Astrocyte of the cerebellum (primary cell): Measurements from ENCODE around the gene VARS2.
"Not testable (repeated sequence)": the region's sequence is repeated elsewhere in the genome, so short reads cannot be mapped to it uniquely, and the experiment has no call there.

ENCODE experiments used
- DNase-seq: peaks from one replicate; pipeline ENCODE4 v3.0.0-alpha.2; 2011; ENCODE audit warnings: low read depth
- H3K4me3 ChIP-seq: 2 replicates; pipeline ENCODE4 v1.5.1; 2011; ENCODE audit warnings: mild to moderate bottlenecking, low read depth, low read length, moderate library complexity
- CTCF ChIP-seq: IDR thresholded peaks from 2 replicates; pipeline ENCODE4 v1.5.1; 2012; ENCODE audit warnings: low read length, low read depth, moderate library complexity, mild to moderate bottlenecking; ENCODE audit errors: missing control alignments
- in situ Hi-C: cut with HindIII; loops from 2 replicates; pipeline ENCODE4 v1.10.0; 2017; ENCODE audit warnings: low sequenced_read_pairs

VARS2 gene

GRCh38 chr6:30917487-30917886 lies 3.4 kb downstream of the VARS2 start:
- no peak for TF ChIP-seq CTCF
- no peak for DNase-seq
- H3K4me3 ChIP-seq = no peak overlapping the region
- in situ Hi-C loops = loop anchor here (5.0 kb wide), 1 partner anchor 155 kb away; no protein-coding TSS in a partner anchor

- in situ Hi-C loops = loop anchor here (5.0 kb wide), 1 partner anchor 154 kb away; no protein-coding TSS in a partner anchor
- H3K4me3 ChIP-seq = no peak overlapping the region
- DNase-seq = no peak
- no peak for TF ChIP-seq CTCF
These were observed 4.6 kb downstream of the VARS2 start for GRCh38 chr6:30918670-30919069.

- H3K4me3 ChIP-seq = no peak overlapping the region
- TF ChIP-seq CTCF = no peak
- DNase-seq = no peak
- in situ Hi-C loops = no loop called here
These were observed 8.4 kb downstream of the VARS2 start for GRCh38 chr6:30922447-30922852.

- in situ Hi-C loops, DNase-seq, H3K4me3 ChIP-seq: not testable (repeated sequence)
These were observed 10.1 kb downstream of the VARS2 start for GRCh38 chr6:30924040-30924627.

- in situ Hi-C loops = no loop called here
- TF ChIP-seq CTCF = no peak
- DNase-seq = no peak
- no peak overlapping the region for H3K4me3 ChIP-seq
These were observed 12.6 kb downstream of the VARS2 start for GRCh38 chr6:30926644-30927043.

- in situ Hi-C loops, DNase-seq, H3K4me3 ChIP-seq: not testable (repeated sequence)
These were observed 13.0 kb downstream of the VARS2 start for GRCh38 chr6:30927080-30927479.

- DNase-seq = no peak
- in situ Hi-C loops = no loop called here
- TF ChIP-seq CTCF = no peak
- no peak overlapping the region for H3K4me3 ChIP-seq
These were observed 14.6 kb downstream of the VARS2 start for GRCh38 chr6:30928677-30929076.

- no peak overlapping the region for H3K4me3 ChIP-seq
- no peak for DNase-seq
- no peak for TF ChIP-seq CTCF
- in situ Hi-C loops = no loop called here
These were observed 16.5 kb downstream of the VARS2 start for GRCh38 chr6:30930506-30930905.
